Adrenal gland (tissue), 5 donors: ENCODE data around the gene EXOC3.

ENCODE experiments used
- POLR2A ChIP-seq, 2 donors: fragments of 450-650 bp; IDR thresholded peaks; one replicate each; pipeline ENCODE4 v1.6.1; 2017; ENCODE audit warnings: antibody characterized with exemption in 2 of 2, mild to moderate bottlenecking in 2 of 2, moderate library complexity in 1 of 2
- TF ChIP-seq, protein P1 (sequence below), 6 experiments: fragments of 450-650 bp in 4 of 6; fragments of 200-600 bp in 2 of 6; sonication (generic) in 1 of 6; IDR thresholded peaks; 1 replicate in 5 of 6; 2 replicates in 1 of 6; pipeline versions ENCODE4 v1.5.1 to v1.8.0; 2016 to 2021; ENCODE audit warnings: antibody characterized with exemption in 6 of 6, mild to moderate bottlenecking in 2 of 6, moderate library complexity in 1 of 6
- donor health status: DM: no; HTN: no; CAD: no.

DNA sequence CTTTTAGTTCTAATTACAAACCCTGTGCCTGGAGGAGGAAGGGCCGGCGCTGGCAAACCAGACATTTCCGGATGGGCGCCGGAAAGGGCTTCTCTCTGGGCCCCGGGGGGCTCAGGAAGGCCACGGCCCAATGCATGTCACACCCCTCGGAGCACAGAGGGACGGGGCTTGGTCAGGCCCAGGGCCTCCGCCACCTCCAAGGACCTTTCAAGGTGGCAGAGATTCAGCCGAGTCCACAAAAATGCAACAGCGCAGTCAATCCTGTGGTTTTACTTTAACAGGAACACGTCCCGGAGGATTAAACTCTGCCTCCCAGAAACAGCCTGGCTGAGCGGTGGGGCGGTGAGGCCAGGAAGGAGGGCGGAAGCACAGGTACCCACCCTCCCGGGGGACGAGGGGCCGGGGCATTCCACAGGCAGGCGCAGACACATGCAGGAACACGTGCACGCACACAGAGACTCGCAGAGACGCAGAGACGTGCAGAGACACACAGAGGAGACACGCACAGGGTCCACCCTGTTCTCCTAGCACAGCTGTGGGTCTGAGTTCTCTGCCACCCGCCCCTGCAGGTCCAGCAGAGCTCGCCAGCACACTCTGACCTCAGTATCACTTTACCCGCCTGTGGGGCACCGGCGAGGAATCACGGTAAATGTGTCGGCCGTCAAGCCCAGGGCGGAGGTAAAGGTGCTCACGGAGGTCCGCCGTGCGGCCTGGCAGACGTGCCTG lies 58.3 kb downstream of the EXOC3 start:
- TF ChIP-seq, protein P1, sequence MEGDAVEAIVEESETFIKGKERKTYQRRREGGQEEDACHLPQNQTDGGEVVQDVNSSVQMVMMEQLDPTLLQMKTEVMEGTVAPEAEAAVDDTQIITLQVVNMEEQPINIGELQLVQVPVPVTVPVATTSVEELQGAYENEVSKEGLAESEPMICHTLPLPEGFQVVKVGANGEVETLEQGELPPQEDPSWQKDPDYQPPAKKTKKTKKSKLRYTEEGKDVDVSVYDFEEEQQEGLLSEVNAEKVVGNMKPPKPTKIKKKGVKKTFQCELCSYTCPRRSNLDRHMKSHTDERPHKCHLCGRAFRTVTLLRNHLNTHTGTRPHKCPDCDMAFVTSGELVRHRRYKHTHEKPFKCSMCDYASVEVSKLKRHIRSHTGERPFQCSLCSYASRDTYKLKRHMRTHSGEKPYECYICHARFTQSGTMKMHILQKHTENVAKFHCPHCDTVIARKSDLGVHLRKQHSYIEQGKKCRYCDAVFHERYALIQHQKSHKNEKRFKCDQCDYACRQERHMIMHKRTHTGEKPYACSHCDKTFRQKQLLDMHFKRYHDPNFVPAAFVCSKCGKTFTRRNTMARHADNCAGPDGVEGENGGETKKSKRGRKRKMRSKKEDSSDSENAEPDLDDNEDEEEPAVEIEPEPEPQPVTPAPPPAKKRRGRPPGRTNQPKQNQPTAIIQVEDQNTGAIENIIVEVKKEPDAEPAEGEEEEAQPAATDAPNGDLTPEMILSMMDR (IDR thresholded peaks at IDR 0.05) = no peak
- no peak for TF ChIP-seq POLR2A (IDR thresholded peaks at IDR 0.05)
